Psoas muscle (tissue), 8 donors: Measurements from ENCODE around the gene ACO2. TPM values are rescaled to one million over a fixed set of nuclear protein-coding genes. Genes with fewer than 3 reads are reported as not detected.
A peak's percentile ranks its signal among the peaks of the same experiment; 100 is the strongest.

Source experiments
- ATAC-seq, 4 donors: fragments of 200-7000 bp; cut with Tn5 transposase; one replicate each; pipeline ENCODE4 v1.9.1; 2020; ENCODE audit warnings: moderate library complexity in 3 of 4, mild to moderate bottlenecking in 2 of 4
- DNase-seq, 2 donors: peaks; one replicate each; pipeline ENCODE4 v3.0.0-alpha.2; 2020
- H3K27ac ChIP-seq: fragments of 200-600 bp; one replicate; pipeline ENCODE4 v1.8.0; 2022
- H3K27me3 ChIP-seq, 3 donors: fragments of 200-600 bp in 1 of 3; one replicate each; pipeline versions ENCODE4 v1.6.1 to v1.8.0; 2013 to 2022; ENCODE audit warnings: low read length in 2 of 3, mild to moderate bottlenecking in 2 of 3, moderate library complexity in 1 of 3; ENCODE audit not compliant: insufficient read depth in 3 of 3
- H3K36me3 ChIP-seq, 2 donors: fragments of 200-600 bp in 1 of 2; one replicate each; pipeline versions ENCODE4 v1.6.1 to v1.8.0; 2013 to 2022; ENCODE audit warnings: low read depth in 1 of 2, mild to moderate bottlenecking in 1 of 2, moderate library complexity in 1 of 2; ENCODE audit not compliant: insufficient read depth in 1 of 2
- H3K4me1 ChIP-seq: fragments of 200-600 bp; one replicate; pipeline ENCODE4 v1.8.0; 2022
- H3K4me3 ChIP-seq: fragments of 200-600 bp; one replicate; pipeline ENCODE4 v1.8.0; 2022; ENCODE audit warnings: mild to moderate bottlenecking
- H3K9me3 ChIP-seq: fragments of 200-600 bp; one replicate; pipeline ENCODE4 v1.8.0; 2022
- CTCF ChIP-seq: fragments of 200-600 bp; IDR thresholded peaks from one replicate; pipeline ENCODE4 v1.8.0; 2022; ENCODE audit warnings: antibody characterized with exemption
- WGBS, 3 donors: extraction: QIAGEN DNeasy Blood & Tissue Kit; methylation state at CpG; one replicate each; pipeline versions ENCODE4 v1.1.6 to v1.1.7; 2013; 5-methylcytosine and 5-hydroxymethylcytosine counted together
- intact Hi-C, 2 donors: fragments of 100-400 bp; cut with DNase I; formaldehyde crosslinking; loops; one replicate each; pipeline versions ENCODE4 v1.11.0 to v1.14.2; 2022
- polyA plus RNA-seq, 3 donors: library from polyadenylated mRNA; stranded (reverse); fragments of 200-250 nt; gene quantifications; one replicate each; pipeline ENCODE4 v1.2.3, GENCODE V29; 2013
- total RNA-seq, 4 donors: library from RNA; stranded (reverse); fragmentation: NEBNext Ultra II Directional in 2 of 4; extraction: Animal tissue kit (Norgen Biotek cat#: 25700) in 2 of 4; gene quantifications; one replicate each; pipeline versions ENCODE4 v1.2.1 to v1.2.4, GENCODE V29; 2021 to 2023
- donor health status: healthy with polysubstance abuse.
- donor health status: DM: no; HTN: no; CAD: no; lungs with moderate emphysema.
- donor health status: Bipolar disorder and iron deficiency.
- donor health status: healthy.
- donor health status: DM: yes; HTN: yes; CAD: no.
- donor health status: DM: no; HTN: no; CAD: no.
- donor health status: DM: no; HTN: no; CAD: no.
- donor health status: DM: yes; HTN: yes; CAD: no.

The ACO2 gene
- total and polyA plus RNA-seq, 7 donors = 346 to 513 (median 458) TPM

- H3K36me3 ChIP-seq = peaks cover 10 to 56% of the 10 kb centered on the region in 2 donors
- intact Hi-C loops = loop anchor here in 1 of 2 donors (2.0 kb wide), 1 partner anchor 21 kb away; no protein-coding TSS in a partner anchor
- H3K27me3 ChIP-seq = no peaks in the 10 kb centered on the region
- no peak for TF ChIP-seq CTCF
- H3K9me3 ChIP-seq = no peaks in the 10 kb centered on the region
- H3K27ac ChIP-seq = peak overlapping the region; percentile 96
- DNase-seq (peak; percentile 42 to 75), ATAC-seq (peak; percentile 56 to 70 (median 57))
- WGBS, 3 donors = 1 to 3% (median 2%) methylated on average over 27 to 30 of the region's 30 CpGs
- H3K4me1 ChIP-seq = peaks cover 54% of the 10 kb centered on the region
- peak overlapping the region; percentile 98 for H3K4me3 ChIP-seq
These were observed 418 bp downstream of the ACO2 start for GRCh38 chr22:41469218-41469851.

- intact Hi-C loops = loop anchor here in 1 of 2 donors (5.0 kb wide), 1 partner anchor 41 kb away; no protein-coding TSS in a partner anchor
- Histone ChIP-seq H3K4me1 (peaks cover 59% of the 10 kb centered on the region), H3K27me3 (no peaks in the 10 kb centered on the region), H3K9me3 (no peaks in the 10 kb centered on the region), H3K27ac (peak overlapping the region; percentile 96), H3K4me3 (peak overlapping the region; percentile 98), H3K36me3 (peaks cover 3 to 40% of the 10 kb centered on the region in 2 donors)
- DNase-seq (no peak), ATAC-seq (no peak)
- WGBS, 3 donors = 58 to 69% (median 67%) methylated on average over 2 of the region's 2 CpGs
- TF ChIP-seq CTCF = no peak
These were observed 2.0 kb downstream of the ACO2 start for GRCh38 chr22:41470886-41471285.

- intact Hi-C loops = loop anchor here in 1 of 2 donors (5.0 kb wide), 1 partner anchor 41 kb away; no protein-coding TSS in a partner anchor
- H3K36me3 ChIP-seq = peaks cover 0 to 33% of the 10 kb centered on the region in 2 donors
- no peaks in the 10 kb centered on the region for H3K27me3 ChIP-seq
- H3K27ac ChIP-seq = peak overlapping the region; percentile 72
- peaks cover 59% of the 10 kb centered on the region for H3K4me1 ChIP-seq
- peak overlapping the region; percentile 98 for H3K4me3 ChIP-seq
- no peaks in the 10 kb centered on the region for H3K9me3 ChIP-seq
- 38 to 62% (median 47%) methylated on average over 2 of the region's 2 CpGs for WGBS, 3 donors
- ATAC-seq (peak in 2 of 4 donors; percentile 34 to 35), DNase-seq (no peak)
- no peak for TF ChIP-seq CTCF
These were observed 2.7 kb downstream of the ACO2 start for GRCh38 chr22:41471568-41471967.

- ATAC-seq (no peak), DNase-seq (no peak)
- Histone ChIP-seq H3K36me3 (peaks cover 0 to 29% of the 10 kb centered on the region in 2 donors), H3K27me3 (no peaks in the 10 kb centered on the region), H3K9me3 (no peaks in the 10 kb centered on the region), H3K4me1 (peaks cover 70% of the 10 kb centered on the region), H3K4me3 (no peak overlapping the region), H3K27ac (peak overlapping the region; percentile 41)
- intact Hi-C loops = loop anchor here in 1 of 2 donors (5.0 kb wide), 1 partner anchor 37 kb away; no protein-coding TSS in a partner anchor
- WGBS, 3 donors = 80 to 88% (median 84%) methylated on average over 6 of the region's 6 CpGs
- TF ChIP-seq CTCF = no peak
These were observed 6.0 kb downstream of the ACO2 start for GRCh38 chr22:41474872-41475451.
